Stimulated activated effector memory CD8-positive, alpha-beta T cell treated with anti-CD3 and anti-CD28 coated beads, Interleukin-12 subunit alpha, Interleukin-12 subunit beta, amount 100 ng/mL, for 72 hours (primary cell): Measurements from ENCODE around the gene WTAP.
"Not testable (repeated sequence)": the region's sequence is repeated elsewhere in the genome, so short reads cannot be mapped to it uniquely, and the experiment has no call there.

ENCODE experiments used
- ATAC-seq: fragments of 150-1000 bp; cut with Tn5 transposase; 2 replicates; pipeline ENCODE4 v1.10.0; 2021
- DNase-seq, 2 donors: peaks; one replicate each; pipeline ENCODE4 v3.0.0; 2021 to 2022; ENCODE audit warnings: low spot score in 2 of 2
- H3K27ac Mint-ChIP-seq: one replicate; pipeline ENCODE4 v1.8.0; 2022; ENCODE audit warnings: mild to moderate bottlenecking, mixed read lengths
- H3K36me3 Mint-ChIP-seq: one replicate; pipeline ENCODE4 v1.8.0; 2022; ENCODE audit warnings: mild to moderate bottlenecking, mixed read lengths
- H3K4me1 Mint-ChIP-seq: one replicate; pipeline ENCODE4 v1.8.0; 2022; ENCODE audit warnings: mixed read lengths
- H3K4me3 Mint-ChIP-seq: one replicate; pipeline ENCODE4 v1.8.0; 2022; ENCODE audit warnings: mild to moderate bottlenecking, mixed read lengths
- H3K9me3 Mint-ChIP-seq: one replicate; pipeline ENCODE4 v1.8.0; 2022; ENCODE audit warnings: mixed read lengths

The WTAP gene

DNA sequence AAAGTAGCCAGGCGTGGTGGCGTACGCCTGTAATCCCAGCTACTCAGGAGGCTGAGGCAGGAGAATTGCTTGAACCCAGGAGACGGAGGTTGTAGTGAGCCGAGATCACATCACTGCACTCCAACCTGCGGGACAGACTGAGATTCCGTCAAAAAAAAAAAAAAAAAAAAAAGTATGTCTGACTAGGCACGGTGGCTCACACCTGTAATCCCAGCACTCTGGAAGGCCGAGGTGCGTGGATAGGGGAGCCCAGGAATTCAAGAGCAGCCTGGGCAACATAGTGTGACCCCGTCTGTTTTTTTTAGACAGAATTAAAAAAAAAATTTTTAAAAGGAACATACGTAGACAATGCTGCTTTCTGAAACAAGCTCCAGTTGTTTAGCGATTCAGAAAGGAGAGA lies 37.2 kb upstream of the WTAP start:
- Mint-ChIP-seq H3K36me3 (peaks cover 72% of the 10 kb centered on the region), H3K4me1 (peaks cover 45% of the 10 kb centered on the region)
- not testable (repeated sequence) for H3K27ac Mint-ChIP-seq, H3K9me3 Mint-ChIP-seq, ATAC-seq, H3K4me3 Mint-ChIP-seq, DNase-seq

DNA sequence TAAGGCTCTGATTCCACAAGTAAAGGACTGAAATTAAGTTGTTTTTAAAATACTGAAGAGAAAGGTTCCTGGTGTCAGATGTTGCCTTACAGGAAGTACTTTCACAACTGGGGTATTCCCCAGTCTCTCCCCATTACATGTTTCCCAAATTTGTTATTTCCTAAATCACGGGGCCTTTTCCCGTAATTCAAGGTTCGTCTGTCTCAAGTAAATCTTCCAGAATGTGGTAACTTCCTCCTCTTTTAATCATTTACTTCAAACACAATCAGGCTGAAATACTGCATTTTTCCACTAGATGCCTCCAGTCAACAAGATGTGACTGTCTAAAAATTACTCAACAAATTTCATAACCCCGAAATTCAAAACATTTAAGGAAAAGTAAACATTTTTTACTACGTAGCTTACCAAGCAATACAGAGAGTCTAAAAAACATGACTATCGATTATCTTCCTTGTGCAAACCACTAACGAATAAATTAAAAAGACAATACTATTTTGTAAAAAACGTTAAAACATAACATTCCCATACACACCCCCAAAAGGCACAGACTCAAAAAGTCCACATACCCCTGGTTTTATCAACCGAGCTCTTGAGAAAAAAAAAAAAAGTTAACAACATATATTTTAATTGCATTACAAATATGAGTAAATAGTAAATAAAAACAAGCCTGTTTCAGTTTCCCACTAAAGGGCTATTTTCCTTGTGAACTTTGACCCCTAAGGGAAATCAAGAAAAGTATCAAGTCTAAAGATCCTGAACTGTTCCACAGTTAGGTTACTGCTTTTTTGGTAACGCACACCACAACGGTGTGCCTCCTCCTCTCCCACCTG lies 36.0 kb upstream of the WTAP start:
- peak overlapping the region; percentile 84 for H3K4me3 Mint-ChIP-seq
- DNase-seq (no peak), ATAC-seq (no peak)
- no peaks in the 10 kb centered on the region for H3K9me3 Mint-ChIP-seq
- H3K27ac Mint-ChIP-seq: peak overlapping the region; percentile 92
- H3K36me3 Mint-ChIP-seq: peaks cover 60% of the 10 kb centered on the region
- peaks cover 45% of the 10 kb centered on the region for H3K4me1 Mint-ChIP-seq

DNA sequence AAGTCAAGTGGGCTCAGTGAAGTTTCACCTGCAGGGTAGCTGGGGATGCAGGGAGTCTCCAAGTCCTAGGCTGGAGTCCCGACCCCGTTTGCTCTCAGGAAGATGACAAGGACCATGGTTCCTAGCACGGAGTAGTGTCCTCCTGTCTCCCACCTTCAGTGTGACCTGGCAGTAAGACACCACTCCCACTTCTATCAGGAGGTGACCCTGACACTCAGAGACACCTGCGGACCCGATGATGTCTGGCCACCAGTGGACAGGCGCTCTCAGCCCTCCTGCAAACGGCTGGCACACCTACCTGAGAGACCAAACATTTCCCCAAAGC lies 35.4 kb upstream of the WTAP start:
- ATAC-seq (no peak), DNase-seq (peak in 1 of 2 donors; percentile 56)
- Mint-ChIP-seq H3K4me3 (peak overlapping the region; percentile 84), H3K9me3 (no peaks in the 10 kb centered on the region), H3K36me3 (peaks cover 54% of the 10 kb centered on the region), H3K4me1 (peaks cover 45% of the 10 kb centered on the region), H3K27ac (peak overlapping the region; percentile 92)

DNA sequence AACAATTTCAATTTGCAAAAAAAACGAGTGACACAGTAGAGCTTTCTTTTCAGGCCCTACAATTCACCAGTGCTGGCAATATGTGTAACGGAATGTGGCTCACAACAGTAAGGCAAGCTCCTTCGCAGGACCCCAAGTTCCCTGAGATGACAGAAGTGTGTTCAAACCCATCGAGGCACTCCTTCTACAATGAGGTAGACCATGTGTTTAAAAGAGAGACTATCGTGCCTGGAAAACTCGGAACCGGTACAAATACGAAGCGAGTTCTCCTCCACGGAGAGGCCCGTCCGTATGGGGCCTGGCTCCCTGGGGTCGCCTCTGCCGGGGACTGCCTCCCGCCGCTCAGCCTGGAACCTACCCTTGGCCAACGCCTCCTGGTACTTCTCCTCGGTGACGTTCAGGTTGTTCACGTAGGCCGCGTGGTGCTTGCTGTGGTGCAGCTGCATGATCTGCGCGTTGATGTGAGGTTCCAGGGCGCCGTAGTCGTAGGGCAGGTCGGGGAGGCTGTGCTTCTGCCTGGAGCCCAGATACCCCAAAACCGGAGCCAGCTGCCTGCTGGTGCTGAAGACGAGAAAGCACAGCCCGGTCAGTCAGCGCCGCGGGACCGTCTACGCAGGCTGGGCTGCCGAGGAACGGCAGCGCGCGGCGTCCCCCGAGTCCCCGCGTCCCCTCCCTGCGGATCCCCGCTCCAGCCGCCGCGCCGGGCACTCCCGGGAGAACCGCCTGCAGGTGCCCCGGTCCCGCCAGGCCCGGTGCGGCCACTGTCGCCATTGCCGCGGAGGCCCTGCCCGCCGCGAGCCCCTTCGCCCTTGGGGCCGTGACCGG lies 34.8 kb upstream of the WTAP start:
- H3K9me3 Mint-ChIP-seq: no peaks in the 10 kb centered on the region
- H3K27ac Mint-ChIP-seq: peak overlapping the region; percentile 92
- DNase-seq (peak; percentile 37 to 82), ATAC-seq (peak; percentile 75)
- peak overlapping the region; percentile 84 for H3K4me3 Mint-ChIP-seq
- H3K4me1 Mint-ChIP-seq: peaks cover 45% of the 10 kb centered on the region
- peaks cover 48% of the 10 kb centered on the region for H3K36me3 Mint-ChIP-seq

DNA sequence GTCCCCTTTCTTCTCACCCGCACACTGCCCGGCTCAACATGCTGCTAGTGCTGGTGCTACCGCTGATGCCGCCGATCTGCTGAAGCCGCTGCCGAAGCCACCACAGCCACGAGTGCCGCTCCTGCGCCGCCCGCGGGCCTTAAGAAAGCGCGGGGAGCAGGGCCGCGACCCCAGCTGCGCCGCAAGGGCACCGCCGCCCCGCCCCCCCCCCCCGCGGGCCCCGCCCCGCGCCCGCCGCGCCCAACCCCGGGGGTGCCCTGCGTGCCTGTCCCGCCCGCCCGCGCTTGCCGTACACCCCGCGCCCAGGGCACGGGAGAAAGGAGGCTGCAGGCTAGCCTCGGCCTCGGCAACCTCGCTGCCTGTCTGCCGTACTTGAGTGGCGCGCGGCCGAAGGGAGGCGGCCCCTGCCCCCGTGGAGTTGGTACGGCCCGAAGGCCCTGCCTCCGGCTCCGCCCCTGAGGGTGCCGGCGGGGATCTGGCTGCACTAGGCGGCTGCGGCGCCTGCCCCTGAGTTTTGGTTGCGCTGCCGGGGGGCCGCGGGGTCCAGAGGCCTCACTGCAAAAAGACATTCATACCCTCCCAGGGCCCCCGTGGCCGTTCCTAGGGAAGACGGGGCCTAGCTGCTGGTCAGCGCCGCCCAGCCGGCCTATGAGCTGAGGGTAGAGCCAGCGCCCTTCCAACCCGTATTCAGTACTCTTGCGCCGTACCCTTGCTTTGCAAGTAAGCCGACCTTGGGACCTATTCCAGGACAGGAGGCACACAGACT lies 34.0 kb upstream of the WTAP start, which contains the start of gene SOD2:
TSS of gene SOD2 (minus strand) at position 114 of the 766 bp plus-strand sequence. CDS start at position 40, 74 bp downstream.
- peak; percentile 86 for ATAC-seq
- peak within 1 kb of the TSS; percentile 92 for H3K27ac Mint-ChIP-seq
- no peaks in the 10 kb centered on the region for H3K9me3 Mint-ChIP-seq
- peaks cover 44% of the 10 kb centered on the region for H3K4me1 Mint-ChIP-seq
- peak within 1 kb of the TSS; percentile 84 for H3K4me3 Mint-ChIP-seq
- peak; percentile 80 to 94 for DNase-seq
- H3K36me3 Mint-ChIP-seq: peaks cover 40% of the 10 kb centered on the region

DNA sequence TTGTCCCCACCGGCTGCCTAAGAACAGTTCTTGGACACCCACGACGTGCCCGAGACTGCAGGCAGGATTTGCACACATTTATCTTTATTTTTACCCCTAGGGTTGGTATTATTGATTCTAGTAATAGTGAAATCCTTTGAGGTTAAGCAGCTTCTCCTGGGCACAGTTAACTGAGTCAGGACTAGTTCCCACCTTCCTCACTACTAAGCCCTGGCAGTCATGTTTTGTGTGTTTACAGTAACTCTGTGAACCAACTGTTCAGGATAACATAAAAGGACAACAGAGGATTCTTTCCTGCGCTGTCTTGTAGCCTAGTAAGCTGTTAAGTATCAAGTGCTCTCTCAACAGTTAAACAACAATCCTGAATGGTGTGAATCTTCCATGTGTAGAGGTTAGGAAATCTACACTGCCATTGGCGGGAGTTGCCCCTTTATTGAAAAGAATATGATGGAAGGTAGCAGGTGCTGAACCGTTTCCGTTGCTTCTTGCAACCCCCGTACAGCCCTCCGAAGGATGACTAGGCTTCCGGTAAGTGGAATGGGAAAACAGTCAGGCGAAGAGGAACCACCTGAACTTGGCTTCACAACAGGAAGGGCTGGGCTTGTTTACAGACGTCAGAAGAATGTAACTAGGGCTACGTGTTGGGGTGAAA lies 33.3 kb upstream of the WTAP start:
- no peak for DNase-seq
- peaks cover 37% of the 10 kb centered on the region for H3K4me1 Mint-ChIP-seq

DNA sequence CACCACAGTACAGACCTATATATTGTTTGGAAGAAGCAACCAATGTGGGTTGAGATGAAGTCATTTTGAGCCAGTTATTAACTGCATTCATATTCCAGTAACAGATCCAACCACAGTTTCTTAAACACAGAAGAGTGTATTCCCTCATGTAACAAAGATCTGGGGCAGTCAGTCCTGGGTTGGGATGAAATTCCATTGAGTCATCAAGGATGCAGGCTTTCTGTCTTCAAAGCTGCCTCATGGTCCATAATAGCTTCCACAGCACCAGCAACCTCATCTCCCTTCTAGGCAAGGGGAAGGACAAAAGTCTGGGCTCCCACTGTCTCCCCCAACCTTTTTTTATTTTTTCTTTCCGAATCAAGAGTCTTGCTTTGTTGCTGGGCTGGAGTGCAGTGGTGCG lies 31.3 kb upstream of the WTAP start:
- H3K4me3 Mint-ChIP-seq: no peak overlapping the region
- H3K9me3 Mint-ChIP-seq: no peaks in the 10 kb centered on the region
- H3K27ac Mint-ChIP-seq: peak overlapping the region; percentile 29
- H3K36me3 Mint-ChIP-seq: peaks cover 17% of the 10 kb centered on the region
- H3K4me1 Mint-ChIP-seq: peaks cover 28% of the 10 kb centered on the region
- DNase-seq: no peak
- ATAC-seq: no peak

More for the DNA sequence above, 33.3 kb upstream of the WTAP start:
- Mint-ChIP-seq H3K4me3 (peak overlapping the region; percentile 84), H3K36me3 (peaks cover 33% of the 10 kb centered on the region), H3K27ac (peak overlapping the region; percentile 92), H3K9me3 (no peaks in the 10 kb centered on the region)
- ATAC-seq: peak; percentile 67

DNA sequence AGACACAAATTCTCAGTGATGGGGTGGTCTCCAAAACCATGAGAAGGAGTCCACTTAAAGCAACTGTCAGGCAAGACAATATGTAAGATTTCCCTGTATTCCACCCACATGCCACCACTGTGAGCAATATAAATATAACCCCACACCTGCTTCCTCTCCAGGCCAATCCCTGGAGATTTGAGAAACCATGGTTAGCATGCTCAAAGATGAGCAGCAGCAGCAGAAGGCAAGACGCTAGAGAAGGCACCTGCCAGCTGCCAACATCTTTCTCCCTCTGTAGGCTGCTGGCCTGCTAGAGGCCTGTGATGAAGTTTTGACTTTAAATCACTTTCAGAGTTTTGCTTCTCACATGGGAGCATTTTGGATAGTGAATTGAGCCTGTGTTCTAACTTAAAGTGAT lies 26.3 kb upstream of the WTAP start:
- no peak overlapping the region for H3K27ac Mint-ChIP-seq
- no peaks in the 10 kb centered on the region for H3K4me1 Mint-ChIP-seq
- H3K4me3 Mint-ChIP-seq: no peak overlapping the region
- H3K9me3 Mint-ChIP-seq: no peaks in the 10 kb centered on the region
- ATAC-seq (no peak), DNase-seq (no peak)
- H3K36me3 Mint-ChIP-seq: no peaks in the 10 kb centered on the region

DNA sequence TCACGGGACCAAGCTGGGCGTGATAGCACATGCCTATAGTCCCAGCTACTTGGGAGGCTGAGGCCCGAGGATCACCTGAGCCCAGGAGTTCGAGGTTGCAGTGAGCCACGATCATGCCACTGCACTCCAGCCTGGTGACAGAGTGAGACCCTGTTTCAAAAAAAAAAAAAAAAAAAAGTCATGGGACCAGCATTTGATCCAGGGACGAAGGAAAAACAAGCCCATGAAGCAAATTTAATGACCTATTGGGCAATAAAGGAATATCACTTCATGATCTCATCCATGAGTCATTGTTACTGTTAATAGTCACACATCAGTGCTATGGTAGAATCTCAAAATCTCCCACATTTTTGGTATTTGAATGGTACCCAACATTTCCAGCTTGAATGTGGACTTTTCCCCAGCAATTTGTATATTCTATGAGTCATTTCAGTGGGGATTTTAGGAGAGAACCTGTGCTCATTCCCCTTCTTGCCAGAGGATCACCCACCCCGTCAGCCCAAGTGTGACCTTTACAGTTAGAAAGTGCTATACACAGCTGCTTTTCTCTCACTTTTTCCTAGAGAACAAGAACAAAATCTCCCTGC lies 25.8 kb upstream of the WTAP start:
- H3K9me3 Mint-ChIP-seq: no peaks in the 10 kb centered on the region
- DNase-seq (no peak), ATAC-seq (peak; percentile 59)
- H3K36me3 Mint-ChIP-seq: no peaks in the 10 kb centered on the region
- H3K27ac Mint-ChIP-seq: no peak overlapping the region
- H3K4me3 Mint-ChIP-seq: no peak overlapping the region
- no peaks in the 10 kb centered on the region for H3K4me1 Mint-ChIP-seq

DNA sequence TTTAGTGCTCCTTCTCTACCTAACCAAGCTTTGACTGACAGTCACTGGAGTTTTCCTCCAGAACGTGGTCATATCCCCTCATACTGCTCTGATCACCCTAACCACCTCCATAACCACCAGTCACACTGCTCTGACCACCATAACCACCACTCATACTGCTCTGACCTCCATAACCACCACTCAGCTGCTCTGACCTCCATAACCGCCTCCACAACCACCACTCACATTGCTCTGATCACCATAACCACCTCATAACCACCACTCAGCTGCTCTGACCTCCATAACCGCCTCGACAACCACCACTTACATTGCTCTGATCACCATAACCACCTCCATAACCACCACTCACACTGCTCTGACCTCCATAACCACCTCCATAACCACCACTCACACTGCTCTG lies 16.7 kb upstream of the WTAP start:
- H3K9me3 Mint-ChIP-seq, ATAC-seq, H3K4me3 Mint-ChIP-seq, H3K36me3 Mint-ChIP-seq, H3K4me1 Mint-ChIP-seq, H3K27ac Mint-ChIP-seq: not testable (repeated sequence)
- peak in 1 of 2 donors; percentile 45 for DNase-seq

DNA sequence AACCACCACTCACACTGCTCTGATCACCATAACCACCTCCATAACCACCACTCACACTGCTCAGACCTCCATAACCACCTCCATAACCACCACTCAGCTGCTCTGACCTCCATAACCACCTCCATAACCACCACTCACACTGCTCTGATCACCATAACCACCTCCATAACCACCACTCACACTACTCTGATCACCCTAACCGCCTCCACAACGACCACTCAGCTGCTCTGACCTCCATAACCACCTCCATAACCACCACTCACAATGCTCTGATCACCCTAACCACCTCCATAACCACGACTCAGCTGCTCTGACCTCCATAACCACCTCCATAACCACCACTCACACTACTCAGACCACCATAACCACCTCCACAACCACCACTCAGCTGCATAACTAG lies 14.9 kb upstream of the WTAP start:
- H3K4me3 Mint-ChIP-seq: not testable (repeated sequence)

DNA sequence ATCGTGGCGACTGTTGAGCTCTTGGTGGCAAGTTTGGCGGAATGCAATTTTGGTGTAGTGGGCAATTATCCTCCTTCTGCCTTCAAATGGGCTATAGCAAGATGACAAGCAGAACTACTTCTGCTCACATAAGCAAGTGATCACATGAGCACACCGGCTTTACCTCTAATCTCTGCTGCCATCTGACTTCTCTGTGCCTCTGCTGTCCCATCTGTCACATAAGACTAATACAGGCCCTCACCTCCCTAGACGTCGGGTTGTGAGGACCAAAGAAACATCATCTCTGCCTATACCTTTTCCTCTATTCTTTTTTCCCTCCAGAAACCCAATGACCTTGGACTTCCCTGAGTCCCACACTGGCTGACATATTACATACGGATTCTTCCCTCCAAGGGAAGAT lies 13.3 kb upstream of the WTAP start:
- DNase-seq (no peak), ATAC-seq (no peak)
- H3K36me3 Mint-ChIP-seq: no peaks in the 10 kb centered on the region
- no peak overlapping the region for H3K27ac Mint-ChIP-seq
- H3K4me1 Mint-ChIP-seq: no peaks in the 10 kb centered on the region
- H3K9me3 Mint-ChIP-seq: no peaks in the 10 kb centered on the region
- no peak overlapping the region for H3K4me3 Mint-ChIP-seq

More for the DNA sequence above, 14.9 kb upstream of the WTAP start:
- ATAC-seq, H3K9me3 Mint-ChIP-seq, H3K4me1 Mint-ChIP-seq, H3K36me3 Mint-ChIP-seq, H3K27ac Mint-ChIP-seq: not testable (repeated sequence)
- DNase-seq: peak in 1 of 2 donors; percentile 40

DNA sequence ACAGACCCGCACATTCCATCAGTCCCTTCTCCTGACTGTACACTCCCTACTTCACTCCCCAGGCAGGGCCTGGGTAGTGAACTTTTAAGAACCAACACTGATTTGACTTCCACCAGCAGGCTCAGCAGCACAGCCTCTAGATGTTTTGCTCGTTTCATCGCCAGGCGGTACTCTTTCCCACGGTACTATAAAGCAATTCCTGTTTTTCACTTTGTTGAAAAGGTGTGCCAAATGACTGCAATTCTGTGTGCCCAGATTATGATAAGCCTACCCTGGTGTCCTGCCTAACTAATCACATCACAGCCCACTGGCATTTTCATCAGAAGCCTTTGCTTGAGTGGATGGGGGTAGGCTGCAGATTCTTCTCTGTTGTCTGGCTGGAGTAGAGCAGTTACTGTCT lies 12.9 kb upstream of the WTAP start:
- no peaks in the 10 kb centered on the region for H3K36me3 Mint-ChIP-seq
- ATAC-seq (no peak), DNase-seq (no peak)
- H3K4me3 Mint-ChIP-seq: no peak overlapping the region
- no peaks in the 10 kb centered on the region for H3K4me1 Mint-ChIP-seq
- H3K9me3 Mint-ChIP-seq: no peaks in the 10 kb centered on the region
- no peak overlapping the region for H3K27ac Mint-ChIP-seq

DNA sequence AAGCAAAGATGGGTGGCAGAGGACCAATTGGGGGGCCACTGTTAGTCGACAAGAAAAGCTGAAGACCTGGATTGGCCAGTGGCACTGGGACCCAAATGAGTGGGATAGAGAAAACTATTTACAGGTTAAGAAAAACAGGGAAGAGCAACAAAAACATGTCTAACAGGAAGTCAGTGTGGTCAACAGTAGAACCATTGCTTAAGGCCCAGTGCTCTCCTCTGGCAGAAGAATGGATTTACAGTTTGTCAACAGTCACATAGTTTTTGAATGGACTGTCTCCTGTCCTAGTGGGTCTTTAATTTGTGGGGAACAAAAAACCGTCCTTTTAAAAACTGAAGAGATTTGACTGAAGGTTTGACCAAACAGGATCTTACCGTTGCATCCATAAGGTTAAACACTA lies 12.1 kb upstream of the WTAP start:
- DNase-seq: no peak
- no peaks in the 10 kb centered on the region for H3K9me3 Mint-ChIP-seq
- H3K27ac Mint-ChIP-seq: no peak overlapping the region
- H3K4me1 Mint-ChIP-seq: no peaks in the 10 kb centered on the region
- no peak for ATAC-seq
- no peaks in the 10 kb centered on the region for H3K36me3 Mint-ChIP-seq
- H3K4me3 Mint-ChIP-seq: no peak overlapping the region
